ENCODE data around the gene OGFR. TPM values are rescaled to one million over a fixed set of nuclear protein-coding genes. Genes with fewer than 3 reads are reported as not detected.

Gene OGFR
- total RNA-seq, 1 donor from 2014 or later: 74.6 TPM

DNA sequence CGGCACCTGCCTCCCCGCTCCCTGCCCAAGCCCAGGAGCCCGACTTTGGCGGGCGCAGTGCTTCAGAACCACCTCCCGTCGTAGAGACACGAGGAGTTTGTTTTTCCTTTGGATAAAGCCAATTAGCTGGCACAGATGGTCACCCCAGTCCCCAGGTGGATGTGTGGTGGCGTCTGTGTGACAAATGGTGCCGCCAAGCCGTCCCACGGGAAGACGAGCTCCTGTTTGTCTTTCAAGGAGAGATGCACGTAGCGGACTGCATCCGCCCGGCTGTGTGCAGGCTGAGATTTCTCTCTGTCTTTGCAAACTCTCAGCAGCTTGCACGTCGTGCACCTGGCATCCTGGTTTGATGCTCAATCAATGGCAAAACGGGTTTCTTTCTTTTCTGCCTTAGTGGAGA, 24.4 kb upstream of the OGFR start:
- ATAC-seq (ENCODE audit: low read depth) (no peak), DNase-seq (no peak)
- H3K4me1 Mint-ChIP-seq: peaks cover 22% of the 10 kb centered on the region
- no peaks in the 10 kb centered on the region for H3K9me3 Mint-ChIP-seq
- no peaks in the 10 kb centered on the region for H3K36me3 Mint-ChIP-seq (ENCODE audit: low read depth)
- no peaks in the 10 kb centered on the region for H3K27me3 Mint-ChIP-seq
- no peak overlapping the region for H3K4me3 Mint-ChIP-seq
- no peak for TF ChIP-seq CTCF (IDR thresholded peaks at IDR 0.05)
- CTCF ChIA-PET: no interaction called here
- no peak overlapping the region for H3K27ac Mint-ChIP-seq
- POLR2A ChIA-PET: no interaction called here
- intact Hi-C loops (cut with micrococcal nuclease): no loop called here

- ChIA-PET CTCF (no interaction called here), POLR2A (no interaction called here)
- Mint-ChIP-seq H3K4me1 (peaks cover 17% of the 10 kb centered on the region), H3K9me3 (no peaks in the 10 kb centered on the region), H3K27ac (no peak overlapping the region), H3K36me3 (ENCODE audit: low read depth) (no peaks in the 10 kb centered on the region), H3K4me3 (no peak overlapping the region), H3K27me3 (no peaks in the 10 kb centered on the region)
- no peak for TF ChIP-seq CTCF (IDR thresholded peaks at IDR 0.05)
- ATAC-seq (ENCODE audit: low read depth) (no peak), DNase-seq (no peak)
- intact Hi-C loops (cut with micrococcal nuclease): no loop called here
Observed at GRCh38 chr20:62780696-62781095, 23.9 kb upstream of the OGFR start.

DNA sequence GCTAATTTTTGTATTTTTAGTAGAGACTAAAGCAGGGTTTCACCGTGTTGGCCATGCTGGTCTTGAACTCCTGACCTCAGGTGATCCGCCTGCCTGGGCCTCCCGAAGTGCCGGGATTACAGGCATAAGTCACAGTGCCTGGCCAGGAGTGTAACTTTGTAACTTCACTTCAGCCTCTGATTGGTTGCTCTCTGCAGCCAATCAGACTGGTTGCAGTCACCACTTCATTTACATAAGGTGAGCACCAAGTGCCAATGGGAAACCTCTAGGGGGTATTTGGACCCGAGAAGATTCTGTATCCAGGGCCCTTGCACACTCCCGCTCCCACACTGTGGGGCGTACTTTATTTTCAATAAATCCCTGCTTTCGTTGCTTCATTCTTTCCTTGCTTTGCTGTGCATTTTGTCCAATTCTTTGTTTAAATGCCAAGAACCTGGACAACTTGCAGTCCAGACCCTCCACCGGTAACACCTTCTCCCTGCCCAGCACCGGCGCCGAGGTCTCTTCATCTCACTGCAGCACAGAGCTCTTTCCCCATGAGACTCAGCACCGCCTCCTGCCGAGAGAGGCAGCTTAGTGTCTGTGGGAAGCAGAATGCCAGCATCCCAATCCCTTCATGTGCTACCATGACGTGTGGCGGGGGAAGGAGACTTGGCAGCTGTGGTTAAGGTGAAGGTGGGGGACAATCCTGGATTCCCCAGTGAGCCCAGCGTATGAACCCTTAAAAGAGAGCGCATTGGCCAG, 22.3 kb upstream of the OGFR start:
- Mint-ChIP-seq H3K36me3 (ENCODE audit: low read depth) (no peaks in the 10 kb centered on the region), H3K4me3 (no peak overlapping the region), H3K9me3 (no peaks in the 10 kb centered on the region), H3K27me3 (no peaks in the 10 kb centered on the region), H3K4me1 (peaks cover 2% of the 10 kb centered on the region), H3K27ac (no peak overlapping the region)
- ATAC-seq (ENCODE audit: low read depth) (no peak), DNase-seq (no peak)
- ChIA-PET POLR2A (no interaction called here), CTCF (no interaction called here)
- no peak for TF ChIP-seq CTCF (IDR thresholded peaks at IDR 0.05)
- intact Hi-C loops (cut with micrococcal nuclease): no loop called here

- no peaks in the 10 kb centered on the region for H3K27me3 Mint-ChIP-seq
Observed at GRCh38 chr20:62782893-62783278, 21.7 kb upstream of the OGFR start.

DNA sequence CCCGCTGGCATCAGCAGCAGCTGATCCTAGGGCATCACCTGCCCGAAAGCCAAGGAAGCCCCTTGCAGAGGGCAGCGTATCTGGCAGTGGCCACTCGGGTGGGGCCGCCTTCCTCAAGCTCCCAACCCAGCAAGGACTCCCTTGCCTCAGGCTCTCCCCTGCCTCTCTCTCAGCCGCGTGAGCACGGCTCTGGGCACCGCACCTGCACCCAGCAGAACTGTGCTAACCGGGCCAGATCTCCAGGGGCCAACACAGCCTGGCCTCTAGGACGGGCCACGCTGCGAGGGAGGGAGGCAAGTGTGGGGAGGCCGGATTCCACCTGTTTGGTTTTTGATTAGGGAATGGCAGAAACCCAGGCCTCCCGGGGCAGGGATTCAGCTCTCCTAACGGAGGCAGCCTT, 20.1 kb upstream of the OGFR start:
- intact Hi-C loops (cut with micrococcal nuclease): no loop called here
- Mint-ChIP-seq H3K4me1 (peaks cover 1% of the 10 kb centered on the region), H3K4me3 (no peak overlapping the region), H3K36me3 (ENCODE audit: low read depth) (no peaks in the 10 kb centered on the region), H3K9me3 (no peaks in the 10 kb centered on the region), H3K27ac (no peak overlapping the region), H3K27me3 (no peaks in the 10 kb centered on the region)
- DNase-seq: no peak
- ATAC-seq (ENCODE audit: low read depth): no peak
- TF ChIP-seq CTCF (IDR thresholded peaks at IDR 0.05): no peak
- CTCF ChIA-PET: no interaction called here
- POLR2A ChIA-PET: no interaction called here

More at GRCh38 chr20:62782893-62783278, 21.7 kb upstream of the OGFR start:
- H3K4me3 Mint-ChIP-seq: no peak overlapping the region
- DNase-seq (no peak), ATAC-seq (ENCODE audit: low read depth) (no peak)
- no peak overlapping the region for H3K27ac Mint-ChIP-seq
- ChIA-PET CTCF (no interaction called here), POLR2A (no interaction called here)
- intact Hi-C loops (cut with micrococcal nuclease): no loop called here
- peaks cover 4% of the 10 kb centered on the region for H3K4me1 Mint-ChIP-seq
- H3K9me3 Mint-ChIP-seq: no peaks in the 10 kb centered on the region
- no peaks in the 10 kb centered on the region for H3K36me3 Mint-ChIP-seq (ENCODE audit: low read depth)
- no peak for TF ChIP-seq CTCF (IDR thresholded peaks at IDR 0.05)

Measured in activated B cell treated with CpG ODN at 0.5 μM for 24 hours (primary cell).